ENCODE measurements around the gene BTNL2. TPM values are rescaled to one million over a fixed set of nuclear protein-coding genes. Genes with fewer than 3 reads are reported as not detected.

The BTNL2 gene
- total RNA-seq, 2 donors from 2014 or later: not detected

- no peaks in the 10 kb centered on the region for H3K36me3 Mint-ChIP-seq (ENCODE audit: insufficient read depth in 2 of 2)
- no peaks in the 10 kb centered on the region for H3K9me3 Mint-ChIP-seq
- peaks cover 52% of the 10 kb centered on the region for H3K27me3 Mint-ChIP-seq (ENCODE audit: low read depth)
- ATAC-seq (replicated peaks in 1 of 2) (no peak), DNase-seq (no peak)
- H3K4me3 Mint-ChIP-seq: no peak overlapping the region
- no peaks in the 10 kb centered on the region for H3K4me1 Mint-ChIP-seq (ENCODE audit: low read depth)
- no peak overlapping the region for H3K27ac Mint-ChIP-seq
Measured at GRCh38 chr6:32405656-32406055, 1.3 kb downstream of the BTNL2 start.

GRCh38 chr6:32402812-32403211 is 4.2 kb downstream of the BTNL2 start:
- H3K4me1 Mint-ChIP-seq (ENCODE audit: low read depth): no peaks in the 10 kb centered on the region
- H3K36me3 Mint-ChIP-seq (ENCODE audit: insufficient read depth in 2 of 2): no peaks in the 10 kb centered on the region
- DNase-seq: no peak
- no peak for ATAC-seq (replicated peaks in 1 of 2)
- H3K27ac Mint-ChIP-seq: no peak overlapping the region
- no peak overlapping the region for H3K4me3 Mint-ChIP-seq
- H3K9me3 Mint-ChIP-seq: no peaks in the 10 kb centered on the region
- peaks cover 50% of the 10 kb centered on the region for H3K27me3 Mint-ChIP-seq (ENCODE audit: low read depth)

- ATAC-seq (replicated peaks in 1 of 2) (no peak), DNase-seq (no peak)
- peaks cover 37% of the 10 kb centered on the region for H3K27me3 Mint-ChIP-seq (ENCODE audit: low read depth)
- no peak overlapping the region for H3K27ac Mint-ChIP-seq
- no peaks in the 10 kb centered on the region for H3K9me3 Mint-ChIP-seq
- H3K4me1 Mint-ChIP-seq (ENCODE audit: low read depth): peaks cover 7% of the 10 kb centered on the region
- H3K4me3 Mint-ChIP-seq: no peak overlapping the region
- no peaks in the 10 kb centered on the region for H3K36me3 Mint-ChIP-seq (ENCODE audit: insufficient read depth in 2 of 2)
Measured at GRCh38 chr6:32401284-32401963, 5.6 kb downstream of the BTNL2 start.

- no peaks in the 10 kb centered on the region for H3K36me3 Mint-ChIP-seq (ENCODE audit: insufficient read depth in 2 of 2)
- peak overlapping the region in 1 of 2 donors; percentile 2 for H3K4me3 Mint-ChIP-seq
- DNase-seq (no peak), ATAC-seq (replicated peaks in 1 of 2) (peak; percentile 34 to 71)
- H3K27me3 Mint-ChIP-seq (ENCODE audit: low read depth): peaks cover 36% of the 10 kb centered on the region
- H3K4me1 Mint-ChIP-seq (ENCODE audit: low read depth): peaks cover 7% of the 10 kb centered on the region
- H3K27ac Mint-ChIP-seq: no peak overlapping the region
- no peaks in the 10 kb centered on the region for H3K9me3 Mint-ChIP-seq
Measured at GRCh38 chr6:32397252-32397920, 9.6 kb downstream of the BTNL2 start.

GRCh38 chr6:32396028-32396427 is 11.0 kb downstream of the BTNL2 start:
- H3K27me3 Mint-ChIP-seq (ENCODE audit: low read depth): peaks cover 36% of the 10 kb centered on the region
- H3K27ac Mint-ChIP-seq: no peak overlapping the region
- no peak overlapping the region for H3K4me3 Mint-ChIP-seq
- no peaks in the 10 kb centered on the region for H3K36me3 Mint-ChIP-seq (ENCODE audit: insufficient read depth in 2 of 2)
- DNase-seq (no peak), ATAC-seq (replicated peaks in 1 of 2) (no peak)
- H3K4me1 Mint-ChIP-seq (ENCODE audit: low read depth): peaks cover 7% of the 10 kb centered on the region
- no peaks in the 10 kb centered on the region for H3K9me3 Mint-ChIP-seq

GRCh38 chr6:32393665-32394420 is 13.1 kb downstream of the BTNL2 start:
- H3K4me3 Mint-ChIP-seq: no peak overlapping the region
- no peak for DNase-seq
- peaks cover 44% of the 10 kb centered on the region for H3K27me3 Mint-ChIP-seq (ENCODE audit: low read depth)
- no peak overlapping the region for H3K27ac Mint-ChIP-seq
- H3K9me3 Mint-ChIP-seq: no peaks in the 10 kb centered on the region
- no peaks in the 10 kb centered on the region for H3K36me3 Mint-ChIP-seq (ENCODE audit: insufficient read depth in 2 of 2)
- ATAC-seq (replicated peaks in 1 of 2): no peak
- H3K4me1 Mint-ChIP-seq (ENCODE audit: low read depth): peaks cover 7% of the 10 kb centered on the region

GRCh38 chr6:32391505-32391904 is 15.5 kb downstream of the BTNL2 start:
- Mint-ChIP-seq H3K4me3 (no peak overlapping the region), H3K36me3 (ENCODE audit: insufficient read depth in 2 of 2) (no peaks in the 10 kb centered on the region), H3K27ac (no peak overlapping the region), H3K4me1 (ENCODE audit: low read depth) (no peaks in the 10 kb centered on the region), H3K9me3 (no peaks in the 10 kb centered on the region), H3K27me3 (ENCODE audit: low read depth) (peaks cover 53% of the 10 kb centered on the region)
- ATAC-seq (replicated peaks in 1 of 2) (no peak), DNase-seq (no peak)

- no peak overlapping the region for H3K27ac Mint-ChIP-seq
- no peak for DNase-seq
- no peaks in the 10 kb centered on the region for H3K36me3 Mint-ChIP-seq (ENCODE audit: insufficient read depth in 2 of 2)
- no peaks in the 10 kb centered on the region for H3K4me1 Mint-ChIP-seq (ENCODE audit: low read depth)
- peaks cover 32% of the 10 kb centered on the region for H3K27me3 Mint-ChIP-seq (ENCODE audit: low read depth)
- H3K9me3 Mint-ChIP-seq: no peaks in the 10 kb centered on the region
- ATAC-seq (replicated peaks in 1 of 2): no peak
- H3K4me3 Mint-ChIP-seq: no peak overlapping the region
Measured at GRCh38 chr6:32387589-32388340, 19.2 kb downstream of the BTNL2 start.

- Mint-ChIP-seq H3K4me1 (ENCODE audit: low read depth) (no peaks in the 10 kb centered on the region), H3K9me3 (no peaks in the 10 kb centered on the region), H3K27ac (no peak overlapping the region), H3K4me3 (no peak overlapping the region), H3K36me3 (ENCODE audit: insufficient read depth in 2 of 2) (no peaks in the 10 kb centered on the region), H3K27me3 (ENCODE audit: low read depth) (peaks cover 29% of the 10 kb centered on the region)
- no peak for DNase-seq
- no peak for ATAC-seq (replicated peaks in 1 of 2)
Measured at GRCh38 chr6:32386040-32386439, 20.9 kb downstream of the BTNL2 start.

- Mint-ChIP-seq H3K4me1 (ENCODE audit: low read depth) (no peaks in the 10 kb centered on the region), H3K27me3 (ENCODE audit: low read depth) (peaks cover 6% of the 10 kb centered on the region)
- no peak for ATAC-seq (replicated peaks in 1 of 2)
Measured at GRCh38 chr6:32382757-32383420, 24.1 kb downstream of the BTNL2 start.

GRCh38 chr6:32379545-32379944 is 27.4 kb downstream of the BTNL2 start:
- H3K9me3 Mint-ChIP-seq: no peaks in the 10 kb centered on the region
- H3K4me3 Mint-ChIP-seq: no peak overlapping the region
- H3K27me3 Mint-ChIP-seq (ENCODE audit: low read depth): peaks cover 11% of the 10 kb centered on the region
- no peaks in the 10 kb centered on the region for H3K4me1 Mint-ChIP-seq (ENCODE audit: low read depth)
- ATAC-seq (replicated peaks in 1 of 2) (no peak), DNase-seq (no peak)
- H3K27ac Mint-ChIP-seq: no peak overlapping the region
- H3K36me3 Mint-ChIP-seq (ENCODE audit: insufficient read depth in 2 of 2): no peaks in the 10 kb centered on the region

More at GRCh38 chr6:32382757-32383420, 24.1 kb downstream of the BTNL2 start:
- Mint-ChIP-seq H3K9me3 (no peaks in the 10 kb centered on the region), H3K27ac (no peak overlapping the region), H3K36me3 (ENCODE audit: insufficient read depth in 2 of 2) (no peaks in the 10 kb centered on the region), H3K4me3 (no peak overlapping the region)
- no peak for DNase-seq

GRCh38 chr6:32375739-32376529 is 31.0 kb downstream of the BTNL2 start:
- Mint-ChIP-seq H3K27me3 (ENCODE audit: low read depth) (peaks cover 21% of the 10 kb centered on the region), H3K4me1 (ENCODE audit: low read depth) (no peaks in the 10 kb centered on the region), H3K27ac (no peak overlapping the region), H3K36me3 (ENCODE audit: insufficient read depth in 2 of 2) (no peaks in the 10 kb centered on the region), H3K4me3 (no peak overlapping the region), H3K9me3 (no peaks in the 10 kb centered on the region)
- ATAC-seq (replicated peaks in 1 of 2) (no peak), DNase-seq (no peak)

Measured in activated T-cell treated with anti-CD3 and anti-CD28 coated beads, Interleukin-2, amount 50 U/mL, for 72 hours (primary cell).